ENCODE data around the gene PER1.

Gene PER1, protein sequence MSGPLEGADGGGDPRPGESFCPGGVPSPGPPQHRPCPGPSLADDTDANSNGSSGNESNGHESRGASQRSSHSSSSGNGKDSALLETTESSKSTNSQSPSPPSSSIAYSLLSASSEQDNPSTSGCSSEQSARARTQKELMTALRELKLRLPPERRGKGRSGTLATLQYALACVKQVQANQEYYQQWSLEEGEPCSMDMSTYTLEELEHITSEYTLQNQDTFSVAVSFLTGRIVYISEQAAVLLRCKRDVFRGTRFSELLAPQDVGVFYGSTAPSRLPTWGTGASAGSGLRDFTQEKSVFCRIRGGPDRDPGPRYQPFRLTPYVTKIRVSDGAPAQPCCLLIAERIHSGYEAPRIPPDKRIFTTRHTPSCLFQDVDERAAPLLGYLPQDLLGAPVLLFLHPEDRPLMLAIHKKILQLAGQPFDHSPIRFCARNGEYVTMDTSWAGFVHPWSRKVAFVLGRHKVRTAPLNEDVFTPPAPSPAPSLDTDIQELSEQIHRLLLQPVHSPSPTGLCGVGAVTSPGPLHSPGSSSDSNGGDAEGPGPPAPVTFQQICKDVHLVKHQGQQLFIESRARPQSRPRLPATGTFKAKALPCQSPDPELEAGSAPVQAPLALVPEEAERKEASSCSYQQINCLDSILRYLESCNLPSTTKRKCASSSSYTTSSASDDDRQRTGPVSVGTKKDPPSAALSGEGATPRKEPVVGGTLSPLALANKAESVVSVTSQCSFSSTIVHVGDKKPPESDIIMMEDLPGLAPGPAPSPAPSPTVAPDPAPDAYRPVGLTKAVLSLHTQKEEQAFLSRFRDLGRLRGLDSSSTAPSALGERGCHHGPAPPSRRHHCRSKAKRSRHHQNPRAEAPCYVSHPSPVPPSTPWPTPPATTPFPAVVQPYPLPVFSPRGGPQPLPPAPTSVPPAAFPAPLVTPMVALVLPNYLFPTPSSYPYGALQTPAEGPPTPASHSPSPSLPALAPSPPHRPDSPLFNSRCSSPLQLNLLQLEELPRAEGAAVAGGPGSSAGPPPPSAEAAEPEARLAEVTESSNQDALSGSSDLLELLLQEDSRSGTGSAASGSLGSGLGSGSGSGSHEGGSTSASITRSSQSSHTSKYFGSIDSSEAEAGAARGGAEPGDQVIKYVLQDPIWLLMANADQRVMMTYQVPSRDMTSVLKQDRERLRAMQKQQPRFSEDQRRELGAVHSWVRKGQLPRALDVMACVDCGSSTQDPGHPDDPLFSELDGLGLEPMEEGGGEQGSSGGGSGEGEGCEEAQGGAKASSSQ (N-terminal part only)

DNA sequence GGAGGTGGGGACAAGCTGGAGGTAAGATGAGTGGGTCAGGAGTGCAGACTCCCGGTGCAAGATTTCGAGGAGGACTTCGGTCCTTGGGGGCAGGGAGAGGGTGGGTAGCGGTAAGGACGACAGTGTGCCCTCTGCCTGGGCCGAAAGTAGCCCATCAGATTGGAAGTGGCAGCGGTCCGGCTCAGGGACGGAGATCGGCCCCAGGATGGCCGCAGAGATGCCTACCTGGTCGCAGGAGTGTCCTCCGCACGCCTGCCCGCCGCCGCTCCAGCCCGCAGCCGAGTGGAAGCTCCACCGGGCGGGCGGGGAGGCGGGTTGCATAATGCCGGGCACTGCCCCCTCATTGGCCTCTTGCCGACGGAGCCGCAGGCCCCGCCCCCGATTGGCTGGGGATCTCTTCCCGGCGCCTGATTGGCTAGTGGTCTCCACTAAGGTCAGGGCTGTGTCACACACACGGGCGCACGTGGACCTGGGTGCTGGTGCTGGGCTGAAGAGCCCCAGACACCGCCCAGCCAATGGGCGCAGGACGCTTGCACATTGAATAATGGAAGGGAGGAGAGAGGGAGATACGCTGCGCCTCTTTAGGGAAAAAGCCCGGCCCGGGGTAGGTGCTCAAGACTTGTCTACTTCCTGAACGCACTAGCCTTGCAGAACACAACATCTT is at the start of gene PER1:
Gene PER1 (minus strand): TSS at position 293 of the 664 bp plus-strand sequence. CDS start 1,698 bp downstream, outside the sequence.
- peak; percentile 91 for DNase-seq

DNA sequence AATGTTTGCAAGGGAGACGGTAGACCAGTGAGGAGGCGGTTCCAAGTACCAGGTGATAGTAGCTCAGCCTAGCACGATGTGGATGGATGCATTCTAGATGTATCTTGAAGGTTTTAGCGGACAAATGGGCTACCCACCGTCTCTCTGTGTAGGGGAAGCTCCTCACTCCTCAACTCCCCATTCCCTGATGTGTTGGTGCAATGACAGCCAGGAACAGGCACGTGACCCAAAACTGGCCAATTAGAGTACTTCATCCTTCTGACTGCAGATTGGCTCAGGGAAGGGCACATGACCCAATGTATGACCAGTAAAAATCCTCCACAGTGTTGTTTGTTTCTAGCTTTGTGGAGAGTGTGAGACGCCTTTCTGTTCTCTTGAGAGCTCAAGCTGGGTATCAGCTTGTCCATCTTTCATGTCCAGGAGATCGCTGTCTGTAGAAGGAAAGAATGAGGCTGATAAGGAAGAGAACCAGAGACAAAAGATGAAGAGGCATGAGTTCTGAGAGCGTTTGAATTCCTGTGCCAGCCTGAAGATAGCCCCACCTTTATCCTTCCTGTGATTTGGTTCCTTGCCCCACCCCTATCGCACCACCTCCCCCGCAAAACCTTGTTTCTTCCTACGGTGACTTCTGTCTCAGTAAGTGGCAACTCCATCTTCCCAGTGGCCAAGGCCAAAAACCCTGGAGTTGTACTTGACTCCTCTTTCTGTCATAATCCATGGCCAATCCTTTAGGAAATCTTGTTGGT is 40.0 kb upstream of the PER1 start:
- DNase-seq, result peak; percentile 51

DNA sequence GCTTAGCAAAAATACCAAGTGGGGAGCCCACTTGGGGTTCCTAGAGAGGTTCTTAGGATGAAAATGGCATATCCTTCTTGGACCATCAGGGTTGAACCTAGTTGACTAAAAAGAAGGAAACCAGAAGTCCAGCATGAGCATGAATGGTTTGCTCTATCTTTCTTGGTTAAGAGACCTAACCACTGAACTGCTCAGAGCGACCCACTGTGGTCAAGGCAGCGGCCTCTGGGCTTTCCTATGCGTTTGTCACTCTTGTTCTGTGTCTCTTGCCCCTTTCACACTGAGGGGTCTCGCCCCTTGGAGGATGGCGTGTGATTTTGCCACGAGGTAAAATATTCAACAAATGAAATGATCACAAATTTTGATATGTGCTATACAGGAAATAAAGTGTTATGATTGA is 38.3 kb upstream of the PER1 start:
- DNase-seq, result no peak

DNA sequence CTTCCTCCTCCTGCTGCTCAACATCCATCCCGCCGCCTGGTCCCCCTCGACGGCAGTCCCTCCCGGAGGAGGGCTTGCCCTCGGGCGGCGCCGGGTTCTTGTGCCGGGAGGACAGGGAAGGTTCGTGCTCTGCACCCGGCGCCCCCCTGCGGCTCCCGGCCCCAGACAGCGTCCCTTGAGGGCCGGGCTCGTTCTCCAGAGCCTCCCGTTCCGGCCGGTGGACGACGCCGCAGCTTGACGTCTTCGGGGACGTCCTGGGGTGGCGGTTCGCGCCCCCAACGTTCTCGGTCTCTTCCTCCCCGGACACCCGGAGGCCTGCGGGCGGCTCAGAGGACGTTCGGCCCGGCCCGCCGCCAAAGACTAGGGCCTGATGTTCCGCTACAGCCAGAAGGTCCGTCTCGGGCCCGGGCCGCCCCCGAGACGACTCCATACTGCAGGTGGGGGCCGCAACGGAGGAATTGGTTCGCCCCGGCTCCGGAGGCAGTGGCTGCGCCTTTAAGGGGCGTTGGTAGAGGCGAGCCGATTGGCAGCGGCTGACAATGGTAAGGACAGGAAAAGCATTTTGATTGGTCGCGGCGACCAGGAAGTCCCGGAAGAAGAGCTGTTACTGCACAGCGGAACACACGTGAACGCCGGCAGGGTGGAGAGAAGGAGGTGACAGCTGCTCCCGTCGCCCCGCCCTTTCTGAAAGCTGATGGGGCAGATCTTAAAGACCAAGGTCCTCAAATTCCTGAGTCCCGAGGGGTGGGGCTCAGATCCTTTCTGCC is 37.7 kb upstream of the PER1 start, which contains the start of gene BORCS6:
Gene BORCS6 (minus strand): TSS at position 470 of the 767 bp plus-strand sequence. CDS start 40 bp downstream, at position 430.
- peak; percentile 95 for DNase-seq

DNA sequence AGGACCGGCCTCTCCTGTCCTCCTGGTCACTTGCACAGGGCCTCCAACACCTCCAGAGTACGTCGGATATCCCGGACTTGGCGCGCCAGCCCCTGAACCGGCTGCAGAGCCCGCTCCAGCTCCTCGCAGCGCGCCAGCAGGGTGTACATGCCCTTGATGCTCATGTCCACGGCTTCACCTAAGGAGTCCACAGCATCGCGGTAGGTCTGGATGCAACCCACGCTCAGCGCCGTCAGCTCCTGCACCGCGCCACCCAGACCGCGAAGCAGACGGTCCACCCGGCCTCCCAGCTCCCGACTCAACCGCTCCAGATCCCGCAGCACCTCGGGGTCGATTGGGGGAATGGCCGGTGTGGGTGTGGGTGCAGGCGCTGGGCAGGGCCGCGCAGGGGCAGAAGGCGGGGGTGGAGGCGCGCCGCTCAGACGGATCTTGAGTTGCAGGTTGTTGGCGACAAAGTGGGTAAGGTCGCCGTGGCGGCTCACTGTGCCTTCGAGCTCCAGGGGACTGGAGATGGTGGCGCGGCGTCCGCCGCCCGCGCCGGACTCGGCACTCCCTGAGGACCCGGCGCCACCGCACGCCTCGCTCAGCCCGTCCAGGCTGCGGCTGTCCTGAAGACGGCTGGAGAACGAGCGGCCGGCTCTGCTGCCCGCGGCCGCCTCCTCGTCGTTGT is 37.0 kb upstream of the PER1 start:
- DNase-seq, result peak; percentile 39

DNA sequence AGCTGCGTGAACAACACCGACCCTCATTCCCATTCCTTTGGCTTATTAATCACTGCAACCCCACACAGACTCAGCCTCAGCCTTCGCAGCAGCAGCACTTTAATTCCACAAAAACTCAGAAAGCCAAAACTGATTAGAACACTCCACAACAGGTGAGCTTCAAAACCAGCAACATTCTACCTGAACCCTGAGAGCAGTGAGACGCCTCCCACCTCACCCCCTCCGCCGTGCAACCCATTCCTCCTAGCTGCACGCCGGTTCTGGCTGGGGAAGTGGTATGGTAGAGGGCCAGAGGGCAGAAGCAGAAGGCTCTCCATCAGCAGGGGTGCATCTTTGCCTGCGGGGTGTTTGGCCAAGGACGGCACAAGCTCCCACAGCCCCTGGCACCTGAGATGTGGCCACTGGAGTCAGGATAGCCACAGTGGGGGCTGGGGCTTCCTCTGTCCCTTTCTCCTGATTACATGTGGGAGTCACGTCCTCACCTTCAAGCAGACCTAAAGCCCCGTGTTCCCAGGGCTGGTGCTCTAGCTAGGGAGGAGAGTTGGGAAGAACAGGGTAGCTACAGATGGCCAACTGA is 36.1 kb upstream of the PER1 start:
- DNase-seq, result peak; percentile 16

DNA sequence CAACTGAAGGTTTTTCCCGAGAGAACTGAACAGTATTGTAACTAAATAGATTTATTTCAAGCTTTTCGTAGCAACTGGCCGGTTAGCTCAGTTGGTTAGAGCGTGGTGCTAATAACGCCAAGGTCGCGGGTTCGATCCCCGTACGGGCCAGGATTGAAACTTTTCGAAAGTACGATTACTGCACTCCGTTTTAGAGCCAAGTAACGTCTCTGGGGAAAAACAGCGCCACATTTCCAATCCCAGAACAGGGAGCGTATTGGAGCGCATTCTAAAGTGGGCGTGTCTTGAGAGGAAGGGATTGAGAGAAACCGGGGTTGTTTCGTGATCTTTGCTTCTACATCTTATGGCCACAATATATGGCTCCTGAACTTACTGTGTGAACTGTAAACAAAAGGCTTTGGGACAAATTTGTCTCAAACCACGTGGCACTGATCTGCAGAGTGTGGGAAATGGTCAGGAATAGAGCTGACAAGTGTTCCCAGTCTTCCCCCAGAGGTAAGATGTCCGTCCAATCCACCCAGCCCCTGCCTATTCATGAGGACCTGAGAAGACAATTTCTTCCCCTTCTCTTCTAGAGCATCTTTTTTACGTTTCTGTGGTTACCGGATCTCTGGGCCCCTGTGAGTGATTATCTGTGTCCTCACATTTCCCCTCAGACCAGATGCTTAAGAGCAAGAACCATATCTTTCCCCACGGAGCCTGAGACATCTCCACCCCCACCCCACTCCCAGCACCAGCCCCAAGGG is 35.5 kb upstream of the PER1 start:
- DNase-seq, result peak; percentile 90

DNA sequence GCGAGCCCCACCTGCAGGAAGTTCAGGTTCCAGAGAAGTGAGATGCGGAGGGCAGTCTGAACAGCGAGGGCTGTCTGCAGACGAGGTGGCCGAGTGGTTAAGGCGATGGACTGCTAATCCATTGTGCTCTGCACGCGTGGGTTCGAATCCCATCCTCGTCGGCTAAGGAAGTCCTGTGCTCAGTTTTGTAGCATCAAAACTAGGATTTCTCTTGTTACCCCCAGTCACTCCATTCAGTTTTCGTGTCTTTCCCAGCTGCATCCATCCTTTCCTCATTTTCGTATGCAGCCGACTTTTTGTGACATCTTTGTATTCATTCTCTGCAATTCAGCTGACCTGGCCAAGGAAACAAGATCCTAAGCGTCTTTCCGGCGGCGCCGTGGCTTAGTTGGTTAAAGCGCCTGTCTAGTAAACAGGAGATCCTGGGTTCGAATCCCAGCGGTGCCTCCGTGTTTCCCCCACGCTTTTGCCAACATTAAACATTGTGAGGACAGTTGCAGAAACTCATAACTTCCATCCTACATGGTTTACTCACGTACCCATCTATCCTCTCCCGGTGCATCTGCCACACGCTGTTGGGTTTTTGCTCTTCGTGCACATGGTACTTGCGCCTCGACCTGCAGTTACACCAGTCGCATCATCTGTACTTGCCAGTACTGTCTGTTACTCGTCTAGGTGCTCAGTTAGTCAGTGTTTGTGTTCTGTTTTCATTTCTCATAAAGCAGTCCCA is 34.7 kb upstream of the PER1 start:
- peak; percentile 92 for DNase-seq

DNA sequence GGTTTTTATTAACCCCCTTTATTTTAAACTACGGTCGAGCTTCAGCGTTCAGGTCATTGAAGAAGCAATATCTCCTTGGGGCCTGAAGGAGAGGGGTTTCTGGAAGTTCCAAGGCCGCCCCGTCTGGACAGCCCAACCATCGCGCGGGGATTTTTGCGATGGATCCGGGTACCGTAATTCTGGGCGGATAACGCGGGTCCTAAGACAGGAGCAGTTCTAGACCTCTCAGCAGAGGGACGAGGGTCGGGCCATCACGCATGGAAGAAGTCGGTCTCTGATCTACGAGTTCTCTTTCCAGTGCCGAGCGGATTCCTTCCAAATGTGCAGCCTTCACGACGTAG is 34.2 kb upstream of the PER1 start:
- no peak for DNase-seq

DNA sequence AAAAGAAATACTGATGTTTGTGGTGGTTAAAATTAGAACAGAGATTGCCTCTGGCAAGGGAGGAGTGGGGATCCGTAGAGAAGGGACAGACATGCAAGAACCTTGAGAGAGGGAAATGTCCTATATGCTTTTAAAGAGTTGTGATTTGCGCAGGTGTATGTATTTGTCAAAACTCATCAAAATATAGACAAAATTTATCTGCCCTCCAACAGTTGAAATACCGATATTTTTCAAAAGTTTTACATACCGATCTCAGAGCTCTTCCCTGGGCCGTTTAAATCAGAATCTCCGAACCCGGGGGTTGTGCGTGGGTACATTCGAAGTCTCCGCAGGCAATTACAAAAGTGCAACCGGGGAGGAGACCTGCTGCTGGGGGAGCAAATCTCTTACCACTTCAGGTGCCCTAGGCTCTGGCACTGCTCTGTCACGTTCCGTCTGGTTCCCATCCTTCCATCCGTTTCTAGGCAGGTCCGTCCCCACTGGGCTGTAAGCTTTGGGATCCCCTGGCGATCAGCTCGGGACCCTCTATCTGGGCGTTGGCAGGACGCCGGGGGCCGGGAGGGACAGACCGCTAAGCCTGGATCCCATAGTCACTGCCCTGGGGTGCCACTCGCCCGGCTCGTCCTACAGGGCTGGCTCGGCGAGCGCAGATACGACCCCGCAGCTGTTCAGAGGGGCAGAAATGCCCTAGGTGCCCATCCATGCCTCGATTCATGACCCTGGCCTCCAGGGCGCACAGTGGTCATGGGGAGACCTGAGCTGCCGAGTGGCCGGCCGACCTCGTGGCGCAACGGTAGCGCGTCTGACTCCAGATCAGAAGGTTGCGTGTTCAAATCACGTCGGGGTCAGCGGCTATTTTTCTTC is 33.6 kb upstream of the PER1 start:
- DNase-seq, result peak; percentile 91

DNA sequence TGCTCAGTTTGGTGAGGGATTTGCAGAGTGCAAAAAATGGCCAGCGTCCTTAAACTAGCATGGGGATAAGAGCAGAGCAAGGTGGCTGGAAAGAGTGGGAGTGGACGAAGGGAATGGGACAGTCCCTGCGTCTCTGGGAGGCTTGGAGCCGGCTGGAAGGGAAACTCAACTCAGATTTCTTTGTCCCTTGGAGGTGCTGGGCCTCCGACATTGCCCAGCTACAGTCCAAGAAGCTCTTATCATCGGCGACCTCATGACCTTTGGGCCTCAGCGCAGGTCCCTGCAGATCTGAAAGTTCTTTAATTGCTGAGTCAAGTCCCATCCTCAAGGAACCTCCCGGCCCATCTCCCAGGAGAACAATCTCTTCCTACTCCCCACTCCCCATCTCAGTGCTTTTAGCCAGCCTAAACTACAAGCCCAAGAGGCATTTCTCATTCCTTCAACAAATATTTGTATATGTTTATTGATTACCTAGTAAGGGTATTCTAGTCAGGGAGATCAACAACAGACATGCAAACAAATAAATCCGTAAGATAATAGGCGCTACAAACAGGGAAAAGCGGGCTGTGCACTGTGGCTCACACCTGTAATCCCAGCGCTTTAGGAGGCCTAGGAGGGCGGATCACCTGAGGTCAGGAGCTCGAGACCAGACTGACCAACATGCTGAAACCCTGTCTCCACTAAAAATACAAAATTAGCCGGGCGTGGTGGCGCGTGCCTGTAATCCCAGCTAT is 25.0 kb upstream of the PER1 start:
- DNase-seq, result no peak

DNA sequence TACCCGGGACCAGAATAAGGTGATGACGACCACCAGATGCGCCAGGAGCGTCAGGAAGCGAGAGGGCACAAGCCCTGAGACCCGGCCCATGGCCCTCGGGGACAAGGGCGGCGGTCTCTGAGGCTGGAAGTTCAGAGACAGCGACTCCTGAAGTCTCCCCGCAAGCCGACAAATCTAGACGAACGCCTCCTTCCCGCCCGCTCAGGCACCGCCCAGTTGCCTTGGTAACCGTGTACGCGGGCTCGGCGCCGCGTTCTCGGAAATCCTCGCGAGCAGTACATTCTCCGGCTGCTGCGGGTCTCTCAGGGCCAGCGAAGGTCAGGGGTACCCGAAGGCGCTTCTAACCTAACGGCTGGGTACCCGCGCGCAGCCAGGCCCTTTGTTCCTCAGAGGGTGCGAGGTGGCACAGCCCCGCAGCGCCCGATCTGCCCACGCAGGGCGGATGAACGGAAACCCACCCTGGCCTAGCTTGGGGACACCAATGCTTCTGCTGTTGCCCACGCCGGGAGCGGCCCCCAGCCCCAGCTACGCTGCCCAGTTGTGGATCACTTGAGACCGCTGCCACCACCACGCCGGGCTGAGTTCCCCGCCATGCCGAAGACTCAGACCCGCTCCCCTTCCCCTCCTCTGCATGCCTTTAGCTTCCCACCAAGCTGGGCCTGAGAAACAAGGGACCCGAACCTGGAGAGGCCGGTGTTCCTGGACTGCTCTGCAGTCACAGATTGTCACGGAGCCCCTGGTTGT is 24.2 kb upstream of the PER1 start, which contains the start of gene TMEM107:
Gene TMEM107 (minus strand): TSS at position 184 of the 744 bp plus-strand sequence. CDS start 94 bp downstream, at position 90.
- DNase-seq, result peak; percentile 87

DNA sequence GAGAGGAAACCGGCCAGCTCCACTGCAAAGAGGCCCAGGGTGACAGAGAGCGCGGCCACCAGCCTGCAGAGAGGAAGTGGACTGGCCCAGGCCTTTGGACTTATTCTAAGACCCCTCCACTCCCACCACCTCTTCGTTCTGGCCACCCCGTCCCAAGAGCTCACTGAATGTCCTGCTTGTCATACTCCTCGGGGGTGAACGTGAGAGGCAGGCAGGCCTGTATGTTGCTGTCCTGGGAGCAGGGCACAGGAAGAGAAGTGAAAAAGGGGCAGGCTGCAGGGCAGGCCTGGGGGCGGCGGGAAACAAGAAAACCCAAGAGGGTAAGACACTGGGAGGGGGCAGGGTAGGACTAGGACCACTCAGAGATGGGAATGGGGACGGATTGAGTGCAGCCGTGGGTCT is 23.6 kb upstream of the PER1 start:
- no peak for DNase-seq

DNA sequence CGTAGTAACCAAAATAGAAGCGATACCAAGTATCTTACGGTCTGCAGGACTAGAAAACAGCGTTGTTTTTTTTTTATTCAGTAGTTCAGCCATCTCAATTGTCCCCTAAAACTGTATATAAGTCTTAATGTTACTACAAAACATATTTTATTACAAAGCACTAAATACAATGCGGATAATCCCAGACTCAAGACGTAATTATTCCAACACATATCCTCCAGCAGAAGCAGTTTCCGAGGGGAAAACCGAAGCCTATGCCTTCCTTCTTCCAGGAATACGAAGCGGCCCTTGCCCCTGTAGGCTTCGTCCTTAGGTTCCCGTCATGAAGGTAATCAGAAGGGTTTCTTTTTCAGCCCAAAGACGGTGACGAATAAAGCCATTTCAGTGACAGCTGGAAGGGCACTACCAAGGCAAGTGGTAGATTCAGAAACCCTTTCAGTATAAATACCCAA is 21.7 kb upstream of the PER1 start:
- no peak for DNase-seq

DNA sequence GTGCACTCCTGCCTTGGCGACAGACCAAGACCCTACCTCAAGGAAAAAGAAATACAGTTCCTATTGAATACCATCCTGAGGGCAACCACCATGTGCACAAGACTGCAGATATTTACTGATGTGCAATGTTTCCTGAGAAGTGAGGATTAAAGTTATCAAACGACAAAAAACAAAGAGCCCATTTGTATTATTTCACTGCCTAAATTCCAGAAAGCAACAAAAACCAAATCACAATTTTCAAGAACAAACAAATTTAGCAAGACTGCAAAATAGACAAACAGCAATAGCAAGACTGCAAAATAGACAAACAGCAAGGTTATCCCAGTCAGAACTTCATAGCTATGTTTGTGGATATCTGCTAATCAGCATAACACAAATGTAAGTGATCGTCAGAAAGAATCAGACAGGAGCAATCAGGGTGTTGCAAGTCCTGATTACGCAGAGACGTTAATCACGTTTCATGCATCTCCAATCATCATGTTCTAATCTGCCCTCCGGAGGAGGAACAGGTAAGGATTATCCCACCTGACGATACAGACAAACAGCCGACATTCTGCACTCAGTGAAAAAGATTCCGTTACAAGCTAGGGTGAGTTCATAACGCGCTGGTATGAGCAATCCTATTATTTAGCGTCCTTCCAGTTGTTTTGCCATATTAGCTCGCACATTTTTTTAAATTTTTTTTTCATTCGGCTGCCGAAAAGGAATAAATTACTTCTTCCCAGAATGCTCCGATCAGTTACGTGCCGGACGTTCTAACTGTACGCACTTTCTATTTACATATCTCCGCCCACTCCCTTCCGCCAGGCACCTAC is 21.1 kb upstream of the PER1 start:
- peak; percentile 83 for DNase-seq

Measured in activated naive CD4-positive, alpha-beta T cell treated with Interleukin-2 at 50 U/mL for 16 hours (primary cell).